Psoas muscle (tissue), 8 donors: ENCODE measurements around the gene FBXL7. TPM values are rescaled to one million over a fixed set of nuclear protein-coding genes. Genes with fewer than 3 reads are reported as not detected.

Experiments used
- ATAC-seq, 4 donors: fragments of 200-7000 bp; cut with Tn5 transposase; one replicate each; pipeline ENCODE4 v1.9.1; 2020; ENCODE audit warnings: moderate library complexity in 3 of 4, mild to moderate bottlenecking in 2 of 4
- DNase-seq, 2 donors: peaks; one replicate each; pipeline ENCODE4 v3.0.0-alpha.2; 2020
- H3K27ac ChIP-seq: fragments of 200-600 bp; one replicate; pipeline ENCODE4 v1.8.0; 2022
- H3K27me3 ChIP-seq, 3 donors: fragments of 200-600 bp in 1 of 3; one replicate each; pipeline versions ENCODE4 v1.6.1 to v1.8.0; 2013 to 2022; ENCODE audit warnings: low read length in 2 of 3, mild to moderate bottlenecking in 2 of 3, moderate library complexity in 1 of 3; ENCODE audit not compliant: insufficient read depth in 3 of 3
- H3K36me3 ChIP-seq, 2 donors: fragments of 200-600 bp in 1 of 2; one replicate each; pipeline versions ENCODE4 v1.6.1 to v1.8.0; 2013 to 2022; ENCODE audit warnings: low read depth in 1 of 2, mild to moderate bottlenecking in 1 of 2, moderate library complexity in 1 of 2; ENCODE audit not compliant: insufficient read depth in 1 of 2
- H3K4me1 ChIP-seq: fragments of 200-600 bp; one replicate; pipeline ENCODE4 v1.8.0; 2022
- H3K4me3 ChIP-seq: fragments of 200-600 bp; one replicate; pipeline ENCODE4 v1.8.0; 2022; ENCODE audit warnings: mild to moderate bottlenecking
- H3K9me3 ChIP-seq: fragments of 200-600 bp; one replicate; pipeline ENCODE4 v1.8.0; 2022
- CTCF ChIP-seq: fragments of 200-600 bp; IDR thresholded peaks from one replicate; pipeline ENCODE4 v1.8.0; 2022; ENCODE audit warnings: antibody characterized with exemption
- WGBS, 3 donors: extraction: QIAGEN DNeasy Blood & Tissue Kit; methylation state at CpG; one replicate each; pipeline versions ENCODE4 v1.1.6 to v1.1.7; 2013; 5-methylcytosine and 5-hydroxymethylcytosine counted together
- intact Hi-C, 2 donors: fragments of 100-400 bp; cut with DNase I; formaldehyde crosslinking; loops; one replicate each; pipeline versions ENCODE4 v1.11.0 to v1.14.2; 2022
- polyA plus RNA-seq, 3 donors: library from polyadenylated mRNA; stranded (reverse); fragments of 200-250 nt; gene quantifications; one replicate each; pipeline ENCODE4 v1.2.3, GENCODE V29; 2013
- total RNA-seq, 4 donors: library from RNA; stranded (reverse); fragmentation: NEBNext Ultra II Directional in 2 of 4; extraction: Animal tissue kit (Norgen Biotek cat#: 25700) in 2 of 4; gene quantifications; one replicate each; pipeline versions ENCODE4 v1.2.1 to v1.2.4, GENCODE V29; 2021 to 2023
- donor health status: healthy with polysubstance abuse.
- donor health status: DM: no; HTN: no; CAD: no; lungs with moderate emphysema.
- donor health status: Bipolar disorder and iron deficiency.
- donor health status: healthy.
- donor health status: DM: yes; HTN: yes; CAD: no.
- donor health status: DM: no; HTN: no; CAD: no.
- donor health status: DM: no; HTN: no; CAD: no.
- donor health status: DM: yes; HTN: yes; CAD: no.

The FBXL7 gene
- total and polyA plus RNA-seq, 7 donors = 1.6 to 7.5 (median 2.6) TPM

DNA sequence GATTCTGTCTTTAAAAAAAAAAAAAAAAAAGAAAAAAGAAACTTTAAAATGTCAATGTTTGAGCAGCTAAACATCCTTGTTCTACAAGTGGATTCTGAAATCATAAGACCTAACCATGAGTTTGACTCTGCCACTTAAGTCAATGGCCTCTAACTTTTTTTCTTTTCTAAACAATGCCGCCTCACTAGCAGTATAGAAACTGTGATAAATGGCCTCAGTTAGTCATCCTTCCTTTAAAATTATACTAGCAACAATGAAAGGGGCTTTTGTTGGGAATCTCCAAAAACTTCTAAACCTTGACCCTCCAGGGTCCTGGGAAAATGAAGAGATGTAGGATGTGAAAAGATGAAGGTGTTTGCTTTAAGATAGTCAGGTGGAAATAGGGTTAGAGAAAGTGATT, 71.1 kb downstream of the FBXL7 start:
- TF ChIP-seq CTCF = no peak
- intact Hi-C loops = no loop called here
- WGBS, 3 donors = 94 to 100% (median 98%) methylated on average over 1 of the region's 1 CpG
- Histone ChIP-seq H3K4me3 (no peak overlapping the region), H3K4me1 (no peaks in the 10 kb centered on the region), H3K9me3 (no peaks in the 10 kb centered on the region), H3K36me3 (no peaks in the 10 kb centered on the region), H3K27me3 (no peaks in the 10 kb centered on the region), H3K27ac (no peak overlapping the region)
- ATAC-seq (no peak), DNase-seq (no peak)

- H3K4me3 ChIP-seq = no peak overlapping the region
- H3K27me3 ChIP-seq = no peaks in the 10 kb centered on the region
- no peaks in the 10 kb centered on the region for H3K36me3 ChIP-seq
- no peak for ATAC-seq
- intact Hi-C loops = no loop called here
- 95 to 97% (median 96%) methylated on average over 7 of the region's 7 CpGs for WGBS, 3 donors
- no peak for DNase-seq
- no peak overlapping the region for H3K27ac ChIP-seq
- no peaks in the 10 kb centered on the region for H3K9me3 ChIP-seq
- H3K4me1 ChIP-seq = no peaks in the 10 kb centered on the region
- no peak for TF ChIP-seq CTCF
These were observed 71.6 kb downstream of the FBXL7 start for GRCh38 chr5:15571618-15572017.

GRCh38 chr5:15573590-15573989, 73.6 kb downstream of the FBXL7 start:
- Histone ChIP-seq H3K27ac (no peak overlapping the region), H3K4me3 (no peak overlapping the region), H3K36me3 (no peaks in the 10 kb centered on the region), H3K4me1 (no peaks in the 10 kb centered on the region), H3K27me3 (no peaks in the 10 kb centered on the region), H3K9me3 (no peaks in the 10 kb centered on the region)
- 45 to 58% (median 50%) methylated on average over 4 of the region's 4 CpGs for WGBS, 3 donors
- no peak for DNase-seq
- no peak for TF ChIP-seq CTCF
- intact Hi-C loops = no loop called here
- no peak for ATAC-seq

DNA sequence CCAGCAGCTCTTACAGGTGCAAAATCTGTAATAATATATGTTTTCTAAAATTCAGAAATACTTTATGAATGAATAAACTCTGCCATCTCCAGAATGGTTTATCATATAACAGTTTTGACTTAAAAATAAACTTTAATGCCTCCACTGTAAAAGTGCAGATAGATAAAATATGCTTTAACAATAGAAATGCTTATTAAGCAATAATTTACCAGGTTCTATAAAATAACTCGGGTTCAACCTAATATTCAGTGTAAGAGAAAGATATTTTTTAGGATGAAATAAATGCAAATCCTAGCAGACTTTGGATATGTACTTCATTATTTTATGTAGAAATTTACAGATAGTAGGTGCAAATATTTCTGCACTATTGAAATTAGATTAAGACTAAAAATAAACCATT, 74.1 kb downstream of the FBXL7 start:
- no peaks in the 10 kb centered on the region for H3K4me1 ChIP-seq
- WGBS, 3 donors = 89 to 96% (median 94%) methylated on average over 1 of the region's 1 CpG
- no peak for TF ChIP-seq CTCF

DNA sequence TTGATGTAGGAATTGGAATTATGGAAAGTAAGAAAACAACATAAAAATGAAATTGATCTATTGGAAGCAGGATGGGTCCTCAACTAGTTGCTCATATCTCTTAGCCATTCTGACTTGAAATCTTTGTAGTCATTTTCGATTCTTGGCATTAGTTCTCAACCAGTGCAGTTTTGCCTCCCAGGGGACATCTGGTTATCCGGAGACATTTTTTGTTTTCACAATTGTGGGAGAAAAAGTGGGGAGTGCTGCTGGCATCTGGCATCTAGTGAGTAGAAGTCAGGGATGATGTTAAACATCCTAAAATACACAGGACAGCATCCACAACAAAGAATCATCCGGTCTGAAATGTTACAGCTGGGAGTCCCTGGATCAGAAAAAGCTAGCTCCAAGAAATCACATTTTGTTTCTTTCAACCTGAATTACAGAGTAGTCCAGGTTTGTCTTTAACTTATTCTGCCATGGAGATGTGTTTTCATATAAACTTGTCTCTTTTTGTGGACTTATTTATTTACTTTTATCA, 74.9 kb downstream of the FBXL7 start:
- intact Hi-C loops = no loop called here
- Histone ChIP-seq H3K27ac (no peak overlapping the region), H3K9me3 (no peaks in the 10 kb centered on the region), H3K4me1 (no peaks in the 10 kb centered on the region), H3K27me3 (no peaks in the 10 kb centered on the region), H3K36me3 (no peaks in the 10 kb centered on the region), H3K4me3 (no peak overlapping the region)
- TF ChIP-seq CTCF = no peak
- no peak for DNase-seq
- no peak for ATAC-seq
- 11 to 30% (median 19%) methylated on average over 3 of the region's 3 CpGs for WGBS, 3 donors

More for the DNA sequence above, 74.1 kb downstream of the FBXL7 start:
- no peak for ATAC-seq
- Histone ChIP-seq H3K9me3 (no peaks in the 10 kb centered on the region), H3K27me3 (no peaks in the 10 kb centered on the region), H3K4me3 (no peak overlapping the region), H3K27ac (no peak overlapping the region), H3K36me3 (no peaks in the 10 kb centered on the region)
- no peak for DNase-seq
- intact Hi-C loops = no loop called here
